ENCODE measurements around the gene CCDC188.

Gene CCDC188

DNA sequence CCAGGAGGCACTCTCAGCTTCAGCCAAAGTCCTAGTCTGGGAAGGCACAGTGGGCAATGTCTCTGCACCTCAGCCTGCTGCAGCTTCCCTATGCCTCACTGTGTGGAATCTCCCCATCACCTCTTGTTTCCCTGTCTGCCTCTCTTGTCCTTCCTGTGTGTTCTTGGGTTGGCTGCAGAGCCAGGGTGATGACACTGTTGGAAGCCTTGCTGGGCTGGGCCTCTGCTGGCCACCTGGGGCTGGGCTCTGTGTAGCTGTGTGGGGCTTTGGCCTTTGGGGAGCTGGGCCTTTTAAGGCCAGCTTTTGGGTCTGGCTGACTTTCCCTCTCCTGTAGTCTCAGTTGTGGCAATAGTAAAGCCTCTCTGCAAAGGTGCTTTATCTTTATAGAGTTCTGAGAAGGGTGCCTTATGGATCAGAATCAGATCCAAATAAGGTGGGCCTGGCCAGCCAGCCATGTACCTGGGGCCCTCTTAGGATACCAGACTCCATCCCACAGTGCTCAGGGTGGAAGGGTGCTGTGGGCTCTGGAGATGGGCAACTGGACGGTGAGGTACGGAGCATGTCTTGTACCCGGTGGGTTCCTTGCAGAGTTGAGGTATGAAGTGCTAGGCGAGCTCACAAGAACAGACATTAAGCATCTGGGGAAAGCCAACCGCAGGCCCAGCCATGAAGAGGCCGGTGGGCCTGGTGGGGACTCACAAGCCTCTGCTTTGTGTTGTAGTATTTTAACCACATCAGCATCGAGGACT is 45.2 kb downstream of the CCDC188 start:
- DNase-seq (ENCODE audit: low read depth) = no peak

GRCh38 chr22:20102203-20102780 is 48.6 kb downstream of the CCDC188 start:
- DNase-seq (ENCODE audit: low read depth) = no peak

- DNase-seq (ENCODE audit: low read depth) = no peak
Observed at GRCh38 chr22:20101638-20102037, 49.2 kb downstream of the CCDC188 start.

- no peak for DNase-seq (ENCODE audit: low read depth)
Observed at GRCh38 chr22:20099099-20099711, 51.6 kb downstream of the CCDC188 start.
